Measurements from ENCODE around the gene CCDC28A.
A peak's percentile ranks its signal among the peaks of the same experiment; 100 is the strongest.

Gene CCDC28A

DNA sequence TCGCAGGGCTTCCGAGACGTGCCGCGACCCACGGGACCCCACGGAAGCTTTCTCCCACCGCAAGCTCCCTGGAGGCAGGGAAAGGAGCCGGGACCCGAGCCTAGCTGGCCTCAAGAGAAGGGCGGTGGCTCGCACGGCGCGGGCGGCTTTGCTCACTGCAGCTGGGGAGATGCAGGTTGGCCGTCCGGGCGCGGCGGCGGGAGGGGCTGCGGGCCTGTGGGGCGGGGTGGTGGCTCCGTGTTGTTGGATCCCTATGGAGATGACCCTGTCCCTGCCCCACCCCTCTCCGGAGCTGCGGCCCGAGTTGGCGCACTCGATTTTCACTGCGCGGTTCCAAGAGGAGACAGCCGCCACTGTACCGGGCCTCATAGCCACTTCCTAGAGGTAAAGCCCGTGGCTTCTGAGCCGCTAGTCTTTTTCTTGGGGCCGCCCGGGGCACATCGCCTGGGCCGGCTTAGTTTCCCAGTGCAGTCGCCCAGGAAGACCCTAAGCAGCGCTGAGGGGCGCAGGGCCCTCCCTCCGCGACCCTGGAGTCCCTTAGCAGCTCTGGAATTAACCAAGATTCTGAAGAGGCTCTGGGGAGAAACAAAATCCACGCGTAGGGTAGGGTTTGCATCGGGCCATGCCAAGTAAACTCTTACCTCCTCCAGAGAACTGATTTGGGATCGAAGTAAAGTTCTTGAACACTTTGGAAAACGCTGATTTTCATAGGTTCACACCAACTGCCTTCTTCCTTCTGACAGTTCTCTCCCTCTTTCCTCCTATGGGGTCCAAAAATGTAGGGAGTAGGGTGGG, 22.4 kb downstream of the CCDC28A start, which contains the start of gene ECT2L:
ECT2L (plus strand) TSS at position 279 of the 795 bp plus-strand sequence. CDS start 17,188 bp downstream, outside the sequence.
- peak; percentile 40 for DNase-seq (ENCODE audit: low read depth, low spot score)

DNA sequence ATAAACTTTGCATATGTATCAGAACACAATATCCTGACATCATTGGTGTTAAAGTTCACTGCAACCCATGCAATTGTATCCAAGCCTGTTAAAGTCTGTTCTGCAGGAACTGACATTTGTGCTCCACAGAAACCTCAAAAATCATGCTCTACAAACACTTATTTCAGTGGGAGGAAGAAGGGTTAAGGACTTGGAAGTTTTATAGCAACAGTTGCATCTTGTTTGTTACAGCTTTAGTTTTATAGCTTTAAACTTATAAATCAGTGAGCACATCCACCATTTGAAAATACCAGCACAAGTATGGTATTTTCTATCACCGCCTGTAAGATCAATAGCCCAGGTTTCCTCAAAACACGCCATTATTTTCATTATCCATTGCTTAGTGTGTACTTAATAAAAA, 23.2 kb downstream of the CCDC28A start:
- DNase-seq (ENCODE audit: low read depth, low spot score): no peak

DNA sequence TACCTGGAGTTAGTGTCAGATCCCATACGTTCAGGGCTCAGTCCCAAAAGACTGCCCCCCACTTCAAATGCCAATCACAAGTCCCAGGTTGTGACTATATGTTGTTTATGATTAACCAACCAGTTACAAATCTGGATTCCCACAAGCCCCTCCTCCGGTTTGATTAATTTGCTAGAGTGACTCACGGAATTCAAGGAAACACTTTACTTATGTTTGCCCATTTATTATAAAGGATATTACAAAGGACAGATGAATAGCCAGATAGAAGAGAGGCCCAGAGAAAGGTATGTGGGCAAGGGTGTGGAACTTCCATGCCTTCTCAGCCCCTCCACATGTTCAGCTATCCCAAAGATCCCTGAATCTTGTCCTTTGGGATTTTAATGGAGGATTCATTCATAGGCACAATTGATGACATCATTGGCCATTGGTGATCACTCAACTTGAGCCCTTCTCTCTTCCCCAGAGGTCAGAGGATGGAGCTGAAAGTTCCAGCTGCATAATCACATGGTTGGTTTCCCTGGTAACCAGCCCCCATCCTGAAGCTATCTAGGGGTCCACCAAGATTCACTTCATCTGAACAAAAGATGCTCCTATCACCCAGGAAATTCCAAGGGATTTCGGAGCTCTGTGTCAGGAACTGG, 24.4 kb downstream of the CCDC28A start:
- no peak for DNase-seq (ENCODE audit: low read depth, low spot score)

DNA sequence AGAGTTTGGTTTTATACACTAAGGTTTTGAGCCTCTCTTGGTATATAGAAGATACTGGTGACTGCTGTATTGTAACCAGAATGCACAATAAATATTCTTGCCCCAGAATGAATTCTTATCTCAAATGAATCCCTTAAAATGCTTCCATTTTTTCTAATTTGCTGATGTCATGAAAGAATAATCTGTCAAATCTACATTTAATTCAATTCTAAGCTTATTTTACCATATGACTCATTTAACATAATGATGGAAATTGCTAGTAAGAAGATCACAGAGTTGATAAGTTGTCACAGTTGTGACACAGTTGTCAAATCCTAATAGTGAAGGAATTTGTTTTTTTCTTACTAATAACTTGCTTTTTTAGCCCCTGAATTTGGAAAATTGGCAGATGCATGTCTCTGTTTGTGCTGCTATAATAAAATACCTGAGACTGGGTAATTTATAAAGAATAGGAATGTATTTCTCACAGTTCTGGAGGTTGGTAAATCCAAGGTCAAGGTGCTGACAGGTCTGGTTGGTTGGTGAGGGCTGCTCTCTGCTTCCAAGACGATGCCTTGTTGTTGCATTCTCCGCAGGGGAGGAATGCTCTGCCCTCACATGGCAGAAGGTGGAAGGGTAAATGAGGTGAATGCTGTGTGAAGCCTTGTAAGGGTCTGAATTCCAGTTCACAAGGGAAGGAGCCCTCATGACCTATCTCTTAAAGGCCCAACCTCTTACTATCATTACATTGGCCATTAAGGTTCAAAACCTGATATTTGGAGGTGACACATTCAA, 27.0 kb downstream of the CCDC28A start:
- no peak for DNase-seq (ENCODE audit: low read depth, low spot score)

DNA sequence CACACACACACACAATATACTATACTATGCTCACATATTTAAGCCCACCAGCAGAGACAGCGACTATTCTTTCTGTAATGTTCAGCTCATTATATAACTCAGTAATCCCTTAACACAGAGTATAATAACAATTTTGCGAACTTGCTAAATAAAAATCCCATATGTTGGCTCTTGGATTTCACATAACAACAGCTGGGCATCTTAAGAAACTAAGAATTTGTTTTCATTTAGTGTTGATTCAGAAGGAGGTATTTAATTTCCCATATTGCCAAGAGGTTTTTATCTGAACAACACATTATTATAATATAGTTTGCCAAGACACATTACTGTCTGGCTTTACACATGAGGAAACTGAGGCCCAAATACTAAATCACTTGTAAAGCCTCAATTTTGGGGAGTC, 29.8 kb downstream of the CCDC28A start:
- no peak for DNase-seq (ENCODE audit: low read depth, low spot score)

DNA sequence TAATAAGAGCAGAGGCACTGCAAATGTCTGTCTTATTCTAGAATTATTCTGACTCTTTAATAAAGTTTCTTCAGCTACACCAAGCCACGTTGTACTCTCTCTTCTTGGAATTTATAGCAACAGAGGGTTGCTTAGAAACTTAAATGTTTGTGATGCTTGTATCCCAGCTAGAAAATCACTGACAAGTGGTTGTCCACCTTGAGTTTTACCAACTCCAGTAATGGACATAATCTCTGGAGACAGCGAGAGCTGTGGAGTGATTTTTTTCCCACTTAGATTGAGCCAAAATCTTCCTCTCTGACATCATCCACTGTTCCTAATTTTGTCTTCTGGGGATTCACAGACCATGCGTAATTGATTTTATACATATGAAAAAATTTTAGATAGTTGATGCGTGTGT, 30.3 kb downstream of the CCDC28A start:
- DNase-seq (ENCODE audit: low read depth, low spot score): no peak

DNA sequence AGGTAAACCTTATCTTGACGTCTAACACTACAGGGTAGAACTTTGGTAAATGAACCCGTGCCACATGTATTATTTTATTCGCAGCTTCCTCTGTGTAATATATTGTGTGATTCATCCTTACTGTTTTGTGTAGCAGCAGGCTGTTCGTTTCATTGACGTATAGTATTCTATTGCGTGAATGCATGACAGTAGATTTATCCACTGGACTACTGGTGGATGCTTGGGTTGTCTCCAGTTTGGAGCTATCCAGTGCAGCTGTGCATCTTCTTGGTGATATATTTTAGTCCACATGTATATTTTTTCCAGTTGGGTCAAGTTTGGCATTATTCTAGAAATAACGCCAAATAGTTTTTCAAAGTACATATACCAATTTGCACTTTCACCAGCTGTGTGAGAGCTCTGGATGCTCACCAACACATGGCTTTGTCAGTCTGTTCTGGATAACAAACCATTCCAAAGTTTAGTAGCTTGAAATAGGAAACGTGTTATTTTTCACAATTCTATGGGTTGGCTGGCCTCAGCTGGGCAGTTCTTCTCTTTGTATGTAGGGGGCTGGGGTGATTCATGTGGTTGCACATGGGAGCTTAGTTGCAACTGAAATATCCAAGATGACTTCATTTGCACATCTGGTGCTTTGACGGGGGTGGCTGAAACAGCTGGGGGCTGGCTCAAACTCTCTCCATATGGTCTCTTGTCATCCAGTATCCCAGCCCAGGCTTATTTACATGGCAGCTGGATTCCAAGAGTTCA, 31.6 kb downstream of the CCDC28A start:
- no peak for DNase-seq (ENCODE audit: low read depth, low spot score)

DNA sequence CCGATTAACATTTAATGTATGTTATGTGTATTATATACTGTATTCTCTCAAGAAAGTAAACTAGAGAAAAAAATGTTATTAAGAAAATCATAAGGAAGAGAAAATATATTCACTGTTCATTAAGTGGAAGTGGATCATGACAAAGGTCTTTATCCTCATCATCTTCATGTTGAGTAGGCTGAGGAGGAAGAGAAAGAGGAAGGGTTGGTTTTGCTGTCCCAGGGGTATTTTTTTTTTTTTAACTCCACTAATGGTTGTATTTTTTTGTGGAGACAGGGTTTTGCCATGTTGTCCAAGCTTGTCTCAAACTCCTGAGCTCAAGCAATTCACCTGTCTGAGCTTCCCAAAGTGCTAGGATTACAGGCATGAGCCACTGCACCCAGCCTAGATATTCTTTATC, 33.3 kb downstream of the CCDC28A start:
- DNase-seq (ENCODE audit: low read depth, low spot score): no peak

DNA sequence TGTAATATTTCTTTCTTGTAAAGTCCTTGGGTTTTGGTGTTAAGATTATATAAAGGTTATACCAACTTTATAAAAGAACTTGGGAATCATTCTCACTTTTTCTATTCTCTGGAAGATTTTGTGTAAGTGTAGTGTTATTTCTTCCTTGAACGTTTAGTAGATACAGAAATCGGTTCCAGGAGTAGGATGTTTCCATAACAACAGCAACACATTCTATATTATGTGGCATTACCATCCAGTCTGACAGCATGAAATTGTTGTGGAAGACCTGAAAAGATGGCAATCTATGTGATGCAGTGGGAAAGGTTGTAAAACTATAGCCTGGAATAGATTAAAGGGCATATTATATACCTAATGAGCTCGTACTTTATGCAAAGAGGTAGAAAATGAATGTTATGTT, 36.1 kb downstream of the CCDC28A start:
- DNase-seq (ENCODE audit: low read depth, low spot score): no peak

DNA sequence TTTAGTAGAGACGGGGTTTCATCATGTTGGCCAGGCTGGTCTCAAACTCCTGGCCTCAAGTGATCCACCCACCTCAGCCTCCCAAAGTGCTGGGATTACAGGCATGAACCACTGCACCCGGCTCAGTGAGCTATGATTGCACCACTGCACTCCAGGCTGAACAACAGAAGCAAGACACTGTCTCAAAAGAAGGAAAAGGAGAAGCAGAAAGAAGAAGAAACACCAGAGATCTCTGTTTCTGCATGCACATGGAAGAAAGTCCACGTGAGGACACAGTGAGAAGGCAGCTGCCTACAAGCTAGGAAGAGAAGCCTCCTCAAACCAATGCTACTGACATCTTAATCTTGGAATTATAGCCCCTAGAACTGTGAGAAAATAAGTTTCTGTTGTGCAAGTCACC, 38.3 kb downstream of the CCDC28A start:
- no peak for DNase-seq (ENCODE audit: low read depth, low spot score)

DNA sequence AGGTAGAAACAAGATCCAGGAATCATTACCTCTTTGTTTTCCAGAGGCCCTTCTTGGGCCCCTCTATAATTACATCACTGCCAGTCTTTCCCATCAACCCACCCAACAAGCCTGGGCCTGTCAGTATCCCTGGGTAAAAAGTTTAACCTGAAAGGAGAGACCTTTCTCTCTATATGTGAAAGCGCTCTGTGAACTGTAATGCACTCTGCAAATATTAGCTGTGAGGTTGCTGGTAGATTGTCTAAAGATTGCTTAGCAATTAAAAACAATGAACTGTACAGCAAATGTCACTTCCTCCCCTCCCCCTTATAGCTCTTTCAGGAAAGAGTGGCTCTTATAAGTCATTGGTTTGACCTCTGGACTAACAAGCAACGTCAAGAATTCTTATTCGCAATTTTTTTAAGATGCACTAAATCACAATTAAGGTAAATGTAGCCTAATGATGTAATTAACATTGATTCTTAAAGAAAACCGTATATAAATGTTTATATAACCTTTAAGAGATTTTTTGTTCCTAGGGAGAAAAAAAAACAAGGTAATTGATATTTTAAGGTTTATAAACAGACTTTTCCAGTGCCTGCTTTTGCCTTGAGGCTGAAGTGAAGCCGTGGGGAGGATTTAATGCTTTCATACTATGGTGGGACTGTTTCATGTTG, 40.7 kb downstream of the CCDC28A start:
- DNase-seq (ENCODE audit: low read depth, low spot score): no peak

DNA sequence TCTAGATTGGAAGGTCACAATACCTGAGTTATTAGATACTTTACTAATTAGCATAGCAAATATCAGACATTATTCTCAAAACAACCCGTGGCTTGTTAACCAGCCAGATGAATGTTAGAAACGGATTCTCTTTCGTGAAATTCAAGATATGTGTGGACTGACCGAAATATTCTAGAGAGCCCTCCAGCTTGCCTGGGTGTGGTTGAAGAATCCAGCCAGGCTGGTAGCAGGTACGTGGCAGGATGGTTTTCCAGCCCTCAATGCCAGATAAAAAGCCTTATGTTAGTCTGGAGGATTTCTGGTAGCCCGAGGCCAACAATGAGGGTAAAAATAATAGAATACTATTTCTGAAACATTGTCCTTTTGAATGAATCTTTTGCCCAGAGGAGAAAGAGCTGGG, 41.7 kb downstream of the CCDC28A start:
- no peak for DNase-seq (ENCODE audit: low read depth, low spot score)

DNA sequence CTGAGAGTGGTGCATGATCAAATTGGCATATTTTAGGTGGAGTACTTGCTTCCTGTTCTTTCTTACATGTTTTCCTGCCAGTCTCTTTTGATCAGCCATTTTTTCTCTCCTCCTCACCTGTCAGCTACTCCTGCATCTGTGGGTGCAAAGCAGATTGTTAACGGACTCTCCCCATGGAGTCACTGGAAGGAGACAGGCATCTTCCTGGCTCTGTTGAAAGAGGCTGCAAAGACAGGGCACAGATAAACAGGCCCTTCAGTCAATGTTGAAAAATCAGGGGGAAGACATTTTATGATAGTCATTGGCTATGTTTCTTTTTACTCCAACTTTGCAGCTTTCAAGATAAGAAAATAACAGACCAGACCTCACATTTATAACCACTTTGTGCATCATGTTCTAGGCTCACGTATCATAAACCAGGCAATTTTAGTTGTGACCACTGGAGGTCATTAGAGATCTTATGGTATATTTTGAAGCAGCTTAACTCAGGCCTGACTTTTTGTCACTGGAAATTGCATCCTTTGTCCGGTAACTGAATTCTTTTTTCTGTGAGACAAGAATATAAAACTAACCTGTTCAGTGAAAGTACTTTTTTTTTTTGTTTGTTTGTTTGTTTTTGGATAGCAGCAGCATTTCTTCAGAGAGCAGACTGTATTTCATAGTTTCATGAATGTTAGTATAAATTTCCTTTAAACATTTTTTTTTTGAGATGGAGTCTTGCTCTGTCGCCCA, 42.4 kb downstream of the CCDC28A start:
- peak; percentile 78 for DNase-seq (ENCODE audit: low read depth, low spot score)

DNA sequence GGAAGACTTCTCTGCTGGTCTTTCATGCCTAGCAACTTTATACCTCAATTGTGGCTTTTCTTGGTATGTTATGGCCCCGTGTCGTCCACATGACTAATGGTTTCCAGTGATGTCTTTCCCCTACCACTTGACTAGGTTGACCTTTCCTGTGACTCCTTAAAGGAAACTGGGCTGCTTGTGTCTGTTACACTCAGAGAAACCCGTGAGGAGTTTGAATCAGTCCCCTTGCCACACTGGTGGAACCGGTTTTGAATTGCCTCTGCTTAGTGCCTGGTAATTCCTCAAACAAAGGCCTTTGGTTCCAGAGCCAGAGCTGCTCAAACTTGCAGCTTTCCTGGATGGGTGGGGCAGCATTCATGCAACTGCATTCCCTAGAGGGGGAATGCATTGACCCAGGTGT, 44.2 kb downstream of the CCDC28A start:
- peak; percentile 70 for DNase-seq (ENCODE audit: low read depth, low spot score)

DNA sequence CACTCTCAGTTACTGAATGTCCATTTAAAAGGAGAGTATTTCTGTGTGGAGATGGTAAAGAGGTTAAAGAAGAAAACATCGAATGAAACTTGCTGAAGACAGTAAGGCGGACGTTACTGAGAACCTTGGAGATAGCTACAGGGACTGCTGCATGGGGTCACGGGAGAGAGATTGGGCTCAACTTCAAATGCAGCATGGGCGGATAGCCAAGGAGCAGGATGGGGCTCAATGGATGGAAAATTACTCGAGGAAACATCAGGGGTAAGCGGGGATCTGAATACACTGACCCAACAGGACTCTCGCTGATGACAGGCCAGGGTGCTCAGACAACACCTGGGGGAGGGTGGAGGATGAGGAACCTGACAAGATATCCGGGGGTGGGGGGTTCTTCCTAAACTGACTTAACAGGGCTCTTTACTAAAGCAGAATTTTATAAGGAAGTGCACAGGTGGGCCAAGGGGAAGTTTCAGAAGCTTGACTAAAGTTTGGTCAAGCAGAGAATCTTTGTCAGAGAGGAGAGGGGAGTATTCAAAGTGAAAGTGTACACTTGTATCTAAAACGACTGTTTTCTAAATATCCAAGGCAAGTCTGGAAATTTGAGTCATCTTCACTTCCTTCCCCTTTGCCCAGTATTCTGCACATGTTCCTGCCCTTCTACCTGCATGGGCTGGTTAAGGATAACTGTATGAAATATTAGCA, 45.1 kb downstream of the CCDC28A start:
- no peak for DNase-seq (ENCODE audit: low read depth, low spot score)

DNA sequence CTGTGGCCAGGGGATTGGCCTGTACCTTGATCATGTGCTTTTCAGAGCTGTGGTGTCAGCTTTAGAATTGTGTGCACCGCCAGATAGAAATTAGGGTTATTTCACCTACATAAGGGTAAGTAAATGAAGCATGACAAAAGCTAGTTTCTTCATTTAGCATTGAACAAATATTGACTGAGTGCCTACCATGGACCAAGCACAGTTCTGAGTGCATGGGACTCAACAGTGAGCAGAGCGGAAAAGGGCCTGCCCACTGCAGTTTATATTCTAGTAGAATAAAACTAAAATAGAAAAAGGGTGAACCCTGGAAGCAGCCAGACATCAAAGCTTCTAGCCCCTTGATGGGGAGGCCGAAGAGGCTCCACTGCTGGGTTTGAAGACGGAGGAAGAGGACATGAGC, 48.0 kb downstream of the CCDC28A start:
- DNase-seq (ENCODE audit: low read depth, low spot score): no peak

DNA sequence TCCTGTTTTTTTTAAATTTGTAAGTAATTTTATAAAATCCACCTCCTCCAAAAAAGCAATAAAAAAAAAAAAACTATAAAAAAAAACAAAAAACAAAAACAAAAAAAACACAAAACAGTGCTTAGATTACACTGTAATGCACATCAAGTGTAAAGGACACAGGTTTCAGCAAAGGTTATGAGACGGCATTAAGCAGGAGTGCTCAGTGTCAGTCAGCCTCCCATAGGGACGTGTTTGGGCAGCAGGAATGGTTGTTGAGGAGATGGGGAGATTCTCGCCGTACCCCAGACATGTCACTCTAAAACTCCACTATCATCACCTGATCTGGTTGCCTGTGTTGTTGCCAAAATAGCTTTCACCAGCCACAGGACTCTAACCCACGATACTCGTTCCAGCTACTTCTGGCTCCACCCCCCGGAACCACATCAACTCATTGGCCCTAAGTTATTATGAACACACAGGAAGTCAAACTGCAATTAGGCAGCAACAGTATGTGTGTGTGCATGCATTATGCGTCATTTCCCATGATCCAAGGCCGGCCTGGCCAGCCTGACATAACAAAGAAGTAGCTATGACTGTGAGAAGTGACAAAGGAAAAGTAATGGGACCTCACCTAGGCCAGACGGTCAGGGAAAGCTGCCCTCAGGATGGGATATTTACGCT, 51.0 kb downstream of the CCDC28A start:
- DNase-seq (ENCODE audit: low read depth, low spot score): no peak

DNA sequence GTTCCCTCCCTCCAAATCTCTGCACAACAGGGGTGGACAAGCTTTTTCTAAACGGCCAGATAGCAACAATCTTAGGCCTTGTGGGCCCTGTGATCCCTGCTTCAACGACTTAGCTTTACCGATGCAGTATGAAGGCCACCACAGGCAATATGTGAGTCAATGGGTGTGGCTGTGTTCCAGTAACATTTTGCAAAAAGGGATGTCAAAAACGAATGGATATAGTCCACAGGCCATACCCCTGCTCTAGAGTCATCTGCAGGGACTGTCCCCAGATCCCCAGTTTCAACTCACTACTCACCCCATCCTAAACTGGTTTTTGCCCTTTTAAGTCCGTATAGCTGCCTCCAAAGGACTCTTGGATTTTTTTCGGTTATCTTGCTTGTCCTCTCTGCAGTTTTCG, 56.7 kb downstream of the CCDC28A start:
- DNase-seq (ENCODE audit: low read depth, low spot score): no peak

DNA sequence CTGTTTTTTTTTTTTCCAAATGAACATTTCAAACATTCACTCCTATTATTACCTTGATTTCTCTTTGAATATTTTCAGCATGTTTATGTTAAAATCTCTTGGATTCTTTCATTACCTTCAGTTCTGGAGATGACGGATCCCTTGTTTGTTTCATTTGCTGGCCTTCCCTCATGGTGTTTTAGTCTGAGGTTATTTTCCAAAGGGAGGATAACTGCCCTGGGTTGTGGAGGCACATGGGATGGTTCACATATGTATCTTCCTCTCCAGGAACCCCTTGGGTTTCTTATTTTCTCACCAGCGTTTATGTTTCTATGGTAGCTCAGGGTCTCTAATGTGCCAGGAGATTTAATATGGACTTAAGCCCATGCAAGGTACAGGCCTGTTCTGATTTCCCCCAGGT, 58.6 kb downstream of the CCDC28A start:
- DNase-seq (ENCODE audit: low read depth, low spot score): no peak

Measured in astrocyte of the hippocampus (primary cell).